C4-2B (cell line): Measurements from ENCODE around the gene NAA40.

Experiments
- H3K27ac ChIP-seq: fragments of 450-650 bp; 2 replicates; pipeline ENCODE4 v1.5.1; 2017
- ZFX ChIP-seq: fragments of 450-650 bp; IDR thresholded peaks from 2 replicates; pipeline ENCODE4 v1.6.1; 2017
- TF ChIP-seq, protein P1 (sequence below): fragments of 450-650 bp; conservative IDR thresholded peaks from 2 replicates; pipeline ENCODE4 v1.5.1; 2017; ENCODE audit warnings: mild to moderate bottlenecking

Gene NAA40

DNA sequence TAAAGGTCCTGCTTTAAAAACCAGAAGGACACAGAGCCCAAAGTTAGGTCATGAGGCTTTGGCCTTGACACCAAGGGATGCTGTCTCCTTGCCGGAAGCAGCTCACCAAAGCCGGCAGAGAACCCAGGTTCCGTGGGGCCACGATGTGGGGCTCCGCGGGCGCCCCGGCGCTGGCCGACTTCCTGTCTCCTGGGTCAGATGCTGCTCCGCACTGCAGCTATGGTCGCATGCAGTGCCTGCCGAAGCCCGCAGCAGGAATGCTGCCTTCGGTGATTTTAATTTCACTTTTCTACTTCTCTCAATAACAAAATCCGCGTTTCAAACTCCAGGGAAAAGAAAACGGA, 47.0 kb downstream of the NAA40 start:
- no peak for TF ChIP-seq ZFX
- TF ChIP-seq, protein P1, sequence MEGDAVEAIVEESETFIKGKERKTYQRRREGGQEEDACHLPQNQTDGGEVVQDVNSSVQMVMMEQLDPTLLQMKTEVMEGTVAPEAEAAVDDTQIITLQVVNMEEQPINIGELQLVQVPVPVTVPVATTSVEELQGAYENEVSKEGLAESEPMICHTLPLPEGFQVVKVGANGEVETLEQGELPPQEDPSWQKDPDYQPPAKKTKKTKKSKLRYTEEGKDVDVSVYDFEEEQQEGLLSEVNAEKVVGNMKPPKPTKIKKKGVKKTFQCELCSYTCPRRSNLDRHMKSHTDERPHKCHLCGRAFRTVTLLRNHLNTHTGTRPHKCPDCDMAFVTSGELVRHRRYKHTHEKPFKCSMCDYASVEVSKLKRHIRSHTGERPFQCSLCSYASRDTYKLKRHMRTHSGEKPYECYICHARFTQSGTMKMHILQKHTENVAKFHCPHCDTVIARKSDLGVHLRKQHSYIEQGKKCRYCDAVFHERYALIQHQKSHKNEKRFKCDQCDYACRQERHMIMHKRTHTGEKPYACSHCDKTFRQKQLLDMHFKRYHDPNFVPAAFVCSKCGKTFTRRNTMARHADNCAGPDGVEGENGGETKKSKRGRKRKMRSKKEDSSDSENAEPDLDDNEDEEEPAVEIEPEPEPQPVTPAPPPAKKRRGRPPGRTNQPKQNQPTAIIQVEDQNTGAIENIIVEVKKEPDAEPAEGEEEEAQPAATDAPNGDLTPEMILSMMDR: no peak
- peak overlapping the region; percentile 89 for H3K27ac ChIP-seq

DNA sequence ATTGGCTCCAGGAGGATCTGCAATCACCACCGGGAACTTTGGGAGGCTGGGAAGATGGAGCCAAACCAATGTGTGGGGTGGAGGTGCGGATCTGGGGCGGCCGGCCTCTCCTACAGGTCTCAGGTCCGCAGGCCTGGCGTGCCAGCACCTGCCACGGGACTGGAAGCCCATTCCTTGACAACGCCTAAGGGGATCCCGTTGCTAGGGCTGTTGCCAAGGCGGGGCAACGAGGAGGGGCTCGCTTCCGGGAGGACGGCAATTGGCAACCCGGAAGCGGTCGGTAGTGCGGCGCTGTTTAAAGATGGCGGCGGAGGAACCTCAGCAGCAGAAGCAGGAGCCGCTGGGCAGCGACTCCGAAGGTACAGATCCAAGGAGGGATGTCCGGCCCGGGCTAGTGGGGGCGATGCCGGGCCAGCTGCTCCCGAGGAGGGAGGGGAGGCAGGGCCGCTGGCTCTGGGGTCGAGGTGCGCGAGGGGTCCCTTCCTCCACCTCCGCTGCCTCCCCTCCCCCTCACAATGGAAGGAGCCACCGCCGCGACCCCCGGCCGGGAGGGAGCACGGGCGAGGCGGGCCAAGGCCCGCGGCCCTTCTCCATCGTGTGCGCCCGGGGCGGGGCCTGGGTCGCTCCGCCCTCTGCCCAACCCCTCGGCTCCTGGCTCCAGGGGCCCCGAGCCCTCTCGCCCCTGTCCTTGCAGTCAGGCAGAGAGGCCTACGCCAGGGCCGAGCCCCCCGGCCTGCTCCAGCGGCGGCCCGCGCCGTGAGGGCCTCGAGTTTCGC, 47.5 kb downstream of the NAA40 start, which contains the start of gene OTUB1:
Gene OTUB1, plus strand, starts transcription at position 283 of the 776 bp plus-strand sequence. Its CDS starts 19 bp downstream, at position 302.
- TF ChIP-seq ZFX: peak; percentile 54; the same call in 1 of the 2 replicates
- TF ChIP-seq, protein P1: no peak
- H3K27ac ChIP-seq: peak within 1 kb of the TSS; percentile 89

GRCh38 chr11:63986932-63987513, 48.2 kb downstream of the NAA40 start:
- H3K27ac ChIP-seq: peak overlapping the region; percentile 89
- TF ChIP-seq, protein P1: no peak
- 0 out of 2 replicates have a peak, but pooled peaks have one; percentile 28 for TF ChIP-seq ZFX

DNA sequence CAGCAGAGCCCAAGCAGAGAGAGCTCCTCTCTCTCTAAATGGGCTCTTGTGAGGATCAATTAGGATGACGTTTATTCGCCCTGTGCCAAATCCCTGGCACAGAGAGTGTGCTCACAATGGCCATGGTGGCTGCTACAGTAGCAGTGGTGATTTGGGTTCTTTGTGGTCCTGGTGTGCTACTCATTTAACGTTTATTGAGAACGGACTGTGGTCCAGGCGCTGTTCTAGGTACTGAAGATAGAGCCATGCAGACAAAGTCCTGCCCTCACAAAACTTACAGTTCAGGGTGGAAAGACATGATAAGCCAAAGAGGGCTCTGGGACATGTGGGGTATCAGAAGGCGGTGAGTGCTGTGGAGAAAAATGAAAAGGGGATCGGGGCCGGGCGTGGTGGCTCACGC, 52.8 kb downstream of the NAA40 start:
- TF ChIP-seq ZFX: no peak
- TF ChIP-seq, protein P1: no peak
- no peak overlapping the region for H3K27ac ChIP-seq

GRCh38 chr11:63993100-63993499, 54.3 kb downstream of the NAA40 start:
- H3K27ac ChIP-seq: no peak overlapping the region
- no peak for TF ChIP-seq ZFX
- TF ChIP-seq, protein P1: no peak

DNA sequence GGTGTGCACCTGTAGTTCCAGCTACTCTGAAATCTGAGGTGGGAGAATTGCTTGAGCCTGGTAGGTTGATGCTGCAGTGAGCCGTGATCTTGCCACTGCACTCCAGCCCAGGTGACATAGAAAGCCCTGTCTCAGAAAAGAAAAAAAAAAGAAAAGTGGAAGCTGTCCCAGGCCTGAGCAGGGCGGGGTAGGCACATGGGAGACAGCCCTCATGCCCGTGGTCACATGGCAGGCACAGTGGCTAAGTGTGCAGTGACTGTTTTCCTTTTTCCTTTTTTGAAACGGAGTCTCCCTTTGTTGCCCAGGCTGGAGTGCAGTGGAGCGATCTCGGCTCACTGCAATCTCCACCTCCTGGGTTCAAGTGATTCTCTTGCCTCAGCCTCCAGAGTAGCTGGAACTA, 55.2 kb downstream of the NAA40 start:
- no peak overlapping the region for H3K27ac ChIP-seq
- TF ChIP-seq, protein P1: no peak
- no peak for TF ChIP-seq ZFX

DNA sequence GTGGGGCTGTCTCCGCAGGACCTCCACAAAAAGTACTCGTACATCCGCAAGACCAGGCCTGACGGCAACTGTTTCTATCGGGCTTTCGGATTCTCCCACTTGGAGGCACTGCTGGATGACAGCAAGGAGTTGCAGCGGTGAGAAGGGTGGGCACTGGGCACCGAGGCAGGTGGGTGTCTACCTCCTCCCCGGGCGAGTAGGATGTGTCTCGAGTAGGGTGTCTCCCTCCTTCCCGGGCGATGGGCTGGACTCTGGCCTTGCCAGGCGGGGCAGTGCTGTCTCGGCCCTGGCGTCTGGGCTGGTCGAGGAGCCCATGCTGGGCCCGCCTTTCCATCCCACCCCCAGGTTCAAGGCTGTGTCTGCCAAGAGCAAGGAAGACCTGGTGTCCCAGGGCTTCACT, 57.7 kb downstream of the NAA40 start:
- H3K27ac ChIP-seq: no peak overlapping the region

More for the DNA sequence above, 57.7 kb downstream of the NAA40 start:
- no peak for TF ChIP-seq ZFX
- TF ChIP-seq, protein P1: no peak
